Middle frontal gyrus (tissue), 1 donor: ENCODE data around the gene PPME1.

Source experiments
- DNase-seq: peaks from one replicate; pipeline ENCODE4 v3.0.0-alpha.2; 2015; ENCODE audit warnings: low spot score; ENCODE audit errors: extremely low spot score

The PPME1 gene

GRCh38 chr11:74280494-74280893, 109.4 kb downstream of the PPME1 start:
- no peak for DNase-seq

DNA sequence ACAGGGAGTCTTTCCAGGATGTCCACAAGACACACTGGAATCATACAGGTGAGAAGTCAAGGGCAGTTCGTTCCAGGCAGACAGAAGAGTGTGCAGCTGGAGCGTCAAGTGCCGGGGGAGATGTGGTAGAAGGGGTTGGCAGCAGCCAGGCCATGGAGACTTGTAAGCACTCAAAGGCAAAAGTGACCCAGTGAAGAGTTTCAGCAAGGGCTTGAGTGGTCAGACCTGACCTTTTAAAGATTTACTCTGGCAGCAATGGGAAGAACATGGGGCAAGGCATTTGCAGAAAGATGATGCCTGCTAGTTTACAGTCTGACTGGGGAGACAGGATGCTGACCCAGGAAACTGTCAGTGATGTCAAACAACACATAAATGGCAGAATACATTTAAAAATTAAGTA, 111.3 kb downstream of the PPME1 start:
- DNase-seq, result no peak

DNA sequence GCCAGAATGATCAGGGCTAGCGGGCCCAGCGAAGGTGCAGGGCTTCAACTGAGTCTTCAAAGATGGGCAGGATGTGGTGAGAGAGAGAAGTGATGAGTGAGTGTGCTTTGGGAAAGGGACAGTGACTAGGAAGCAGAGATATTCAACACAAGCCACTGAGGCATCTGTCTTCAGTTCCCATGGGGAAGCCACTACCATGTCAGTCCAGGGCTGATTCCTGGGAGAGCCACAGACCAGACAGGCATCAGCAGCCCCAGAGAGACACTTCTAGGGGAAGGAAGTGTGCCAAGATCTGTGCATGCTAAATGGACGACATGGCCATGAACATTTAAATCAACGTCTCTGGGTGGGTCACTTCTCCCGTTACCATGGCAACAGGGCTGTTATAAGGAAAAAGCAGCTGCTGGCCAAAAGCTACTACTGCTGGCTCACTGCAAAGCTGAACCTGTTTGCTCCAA, 111.9 kb downstream of the PPME1 start:
- no peak for DNase-seq

GRCh38 chr11:74283580-74284180, 112.6 kb downstream of the PPME1 start:
- DNase-seq, result no peak

GRCh38 chr11:74284466-74284865, 113.4 kb downstream of the PPME1 start:
- no peak for DNase-seq

DNA sequence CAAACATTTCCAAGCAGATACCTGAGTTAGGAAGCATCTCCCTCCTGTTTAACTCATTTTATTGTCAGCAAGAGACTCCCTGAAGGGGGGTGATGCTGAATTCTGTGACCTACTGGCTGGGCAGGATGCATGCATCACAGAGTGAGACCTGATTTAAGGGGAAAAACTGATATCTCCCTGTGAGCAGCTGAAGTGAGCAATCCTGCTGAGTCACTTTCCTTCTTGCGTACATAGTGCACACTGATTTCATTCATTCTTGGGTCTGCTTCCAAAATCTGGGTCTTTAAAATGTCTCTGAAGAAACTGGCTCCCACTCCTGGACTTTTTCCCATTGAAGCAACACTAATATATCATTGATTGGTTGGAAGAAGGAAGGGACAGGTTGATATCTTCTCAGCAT, 117.1 kb downstream of the PPME1 start:
- DNase-seq, result no peak

GRCh38 chr11:74288911-74289310, 117.8 kb downstream of the PPME1 start:
- DNase-seq, result no peak

- no peak for DNase-seq
These were observed 126.4 kb downstream of the PPME1 start for GRCh38 chr11:74297484-74297883.

- no peak for DNase-seq
These were observed 127.9 kb downstream of the PPME1 start for GRCh38 chr11:74299015-74299414.
